Osteocyte (in vitro differentiated cells): ENCODE results near the gene GLE1. TPM values are rescaled to one million over a fixed set of nuclear protein-coding genes. Genes with fewer than 3 reads are reported as not detected.

ENCODE experiments used
- DNase-seq: peaks from one replicate; pipeline ENCODE4 v3.0.0; 2021; ENCODE audit warnings: mixed read lengths; ENCODE audit not compliant: unreplicated experiment; ENCODE audit errors: extremely low spot score
- H3K27ac Mint-ChIP-seq: one replicate; pipeline ENCODE4 v1.8.0; 2021; ENCODE audit warnings: mild to moderate bottlenecking, mixed read lengths; ENCODE audit not compliant: unreplicated experiment
- H3K27me3 Mint-ChIP-seq: one replicate; pipeline ENCODE4 v1.8.0; 2021; ENCODE audit warnings: mixed read lengths; ENCODE audit not compliant: unreplicated experiment
- H3K36me3 Mint-ChIP-seq: one replicate; pipeline ENCODE4 v1.8.0; 2021; ENCODE audit warnings: mixed read lengths; ENCODE audit not compliant: unreplicated experiment
- H3K4me1 Mint-ChIP-seq: one replicate; pipeline ENCODE4 v1.8.0; 2021; ENCODE audit warnings: mixed read lengths; ENCODE audit not compliant: unreplicated experiment
- H3K4me3 Mint-ChIP-seq: one replicate; pipeline ENCODE4 v1.8.0; 2021; ENCODE audit warnings: mild to moderate bottlenecking, moderate library complexity, mixed read lengths; ENCODE audit not compliant: unreplicated experiment
- H3K9me3 Mint-ChIP-seq: one replicate; pipeline ENCODE4 v1.8.0; 2021; ENCODE audit warnings: mixed read lengths; ENCODE audit not compliant: unreplicated experiment
- CTCF ChIP-seq: fragments of 200-600 bp; sonication (generic); IDR thresholded peaks from 2 replicates; pipeline ENCODE4 v1.5.0; 2021; ENCODE audit warnings: antibody characterized with exemption, mild to moderate bottlenecking, moderate library complexity
- total RNA-seq: library from RNA; stranded (reverse); gene quantifications from 2 replicates; pipeline ENCODE4 v1.2.1, GENCODE V29; 2021

The GLE1 gene
- total RNA-seq, 1 donor from 2014 or later = 17.2 TPM

DNA sequence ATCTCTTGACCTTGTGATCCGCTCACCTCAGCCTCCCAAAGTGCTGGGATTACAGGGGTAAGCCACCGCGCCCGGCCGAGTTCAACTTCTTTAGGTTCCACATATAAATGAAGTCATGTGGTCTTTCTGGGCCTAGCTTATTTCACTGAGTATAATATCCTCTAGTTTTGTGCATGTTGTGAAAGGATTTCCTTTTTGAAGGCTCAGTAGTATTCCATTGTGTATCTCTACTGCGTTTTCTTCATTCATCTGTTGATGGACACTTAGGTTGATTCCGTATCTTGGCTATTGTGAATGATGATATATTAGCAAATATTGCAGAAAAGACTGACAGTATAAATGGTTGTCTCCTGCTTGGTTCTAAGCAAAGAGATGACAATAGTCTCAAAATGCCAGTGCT, 28.7 kb upstream of the GLE1 start:
- DNase-seq = no peak
- Mint-ChIP-seq H3K27me3 (no peaks in the 10 kb centered on the region), H3K27ac (no peak overlapping the region), H3K9me3 (no peaks in the 10 kb centered on the region), H3K4me1 (no peaks in the 10 kb centered on the region), H3K4me3 (no peak overlapping the region), H3K36me3 (peaks cover 22% of the 10 kb centered on the region)
- TF ChIP-seq CTCF = no peak

- Mint-ChIP-seq H3K27me3 (no peaks in the 10 kb centered on the region), H3K4me3 (no peak overlapping the region), H3K9me3 (no peaks in the 10 kb centered on the region), H3K27ac (no peak overlapping the region), H3K36me3 (peaks cover 33% of the 10 kb centered on the region), H3K4me1 (no peaks in the 10 kb centered on the region)
- DNase-seq = no peak
- TF ChIP-seq CTCF = no peak
Measured at GRCh38 chr9:128479262-128479661, 25.3 kb upstream of the GLE1 start.

DNA sequence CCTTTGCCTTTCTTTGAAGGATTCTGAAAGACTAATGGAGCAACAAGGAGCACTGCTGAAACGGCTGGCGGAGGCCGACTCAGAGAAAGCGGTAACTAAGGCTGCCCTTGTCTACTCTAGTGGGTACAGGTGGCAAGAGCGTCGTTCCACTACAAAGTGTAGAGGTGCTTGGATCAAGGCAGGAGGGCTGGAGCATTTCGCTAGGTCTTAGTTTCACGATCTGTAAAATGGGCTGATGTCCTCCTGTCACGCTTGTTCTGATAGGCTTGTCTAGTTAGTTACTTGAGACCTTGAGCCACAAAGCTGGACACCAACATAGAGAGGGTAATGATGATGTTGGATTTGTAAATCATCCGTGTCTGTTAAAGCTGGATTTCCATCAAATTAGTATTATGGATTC, 23.0 kb upstream of the GLE1 start:
- H3K9me3 Mint-ChIP-seq = no peaks in the 10 kb centered on the region
- H3K27ac Mint-ChIP-seq = no peak overlapping the region
- H3K4me3 Mint-ChIP-seq = no peak overlapping the region
- no peaks in the 10 kb centered on the region for H3K4me1 Mint-ChIP-seq
- no peaks in the 10 kb centered on the region for H3K27me3 Mint-ChIP-seq
- H3K36me3 Mint-ChIP-seq = peaks cover 38% of the 10 kb centered on the region
- no peak for DNase-seq
- TF ChIP-seq CTCF = no peak

DNA sequence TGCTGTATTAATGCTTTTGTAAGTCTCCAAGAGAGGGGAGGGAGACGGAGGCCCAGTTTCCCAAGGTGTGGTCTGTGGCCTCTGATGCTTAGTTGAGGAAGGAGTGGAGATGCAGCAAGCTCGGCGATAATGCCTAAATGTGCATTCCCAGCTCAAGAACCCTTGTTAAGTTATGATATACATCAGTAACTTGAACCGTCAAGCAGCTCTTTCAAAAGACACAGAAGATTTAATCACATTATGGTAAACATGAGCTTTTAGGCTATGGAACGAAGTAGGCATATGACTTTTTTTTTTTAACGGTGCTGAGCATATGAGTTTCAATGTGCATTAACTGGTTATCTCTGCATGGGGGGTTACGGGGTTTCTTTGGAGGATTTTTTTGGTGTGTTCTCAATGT, 22.3 kb upstream of the GLE1 start:
- no peaks in the 10 kb centered on the region for H3K27me3 Mint-ChIP-seq
- peaks cover 44% of the 10 kb centered on the region for H3K36me3 Mint-ChIP-seq
- no peak overlapping the region for H3K27ac Mint-ChIP-seq
- no peaks in the 10 kb centered on the region for H3K4me1 Mint-ChIP-seq
- no peaks in the 10 kb centered on the region for H3K9me3 Mint-ChIP-seq
- TF ChIP-seq CTCF = no peak
- DNase-seq = no peak
- no peak overlapping the region for H3K4me3 Mint-ChIP-seq

DNA sequence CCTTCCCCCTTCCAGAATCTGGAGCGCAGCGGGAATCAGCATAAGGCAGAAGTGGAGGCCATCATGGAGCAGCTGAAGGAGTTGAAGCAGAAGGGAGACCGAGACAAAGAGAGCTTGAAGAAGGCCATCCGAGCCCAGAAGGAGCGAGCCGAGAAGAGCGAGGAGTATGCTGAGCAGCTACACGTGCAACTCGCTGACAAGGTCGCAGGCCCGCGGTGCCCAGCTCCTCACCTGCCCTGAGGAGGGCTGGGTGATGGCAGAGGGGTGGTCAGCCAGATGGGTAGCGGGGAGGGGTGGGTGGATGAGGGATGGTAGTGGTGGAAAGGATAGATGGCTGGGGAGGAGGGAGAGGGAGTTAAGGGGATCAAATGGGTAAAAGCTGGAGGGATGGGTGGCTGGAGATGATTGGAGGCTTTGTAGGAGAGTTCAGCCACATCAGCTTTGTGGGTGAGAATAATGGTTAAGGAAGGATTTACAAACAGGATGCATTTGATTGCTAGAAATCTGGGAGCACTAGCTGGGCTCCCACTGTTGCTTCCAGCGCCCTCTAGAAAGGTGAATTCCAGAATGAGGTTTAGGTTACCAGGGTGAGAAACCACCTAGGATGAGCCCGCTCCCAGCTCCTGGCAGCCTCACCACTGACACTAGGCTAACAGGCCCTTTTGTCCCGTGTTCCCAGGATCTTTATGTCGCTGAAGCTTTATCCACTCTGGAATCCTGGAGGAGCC, 19.7 kb upstream of the GLE1 start:
- H3K4me1 Mint-ChIP-seq = no peaks in the 10 kb centered on the region

More for the DNA sequence above, 19.7 kb upstream of the GLE1 start:
- no peak overlapping the region for H3K27ac Mint-ChIP-seq
- H3K36me3 Mint-ChIP-seq = peaks cover 51% of the 10 kb centered on the region
- no peaks in the 10 kb centered on the region for H3K27me3 Mint-ChIP-seq
- DNase-seq = no peak
- no peak overlapping the region for H3K4me3 Mint-ChIP-seq
- no peaks in the 10 kb centered on the region for H3K9me3 Mint-ChIP-seq
- no peak for TF ChIP-seq CTCF
